GM18508 (cell line): ENCODE results near the gene IFNA10.
"Not testable (repeated sequence)": the region's sequence is repeated elsewhere in the genome, so short reads cannot be mapped to it uniquely, and the experiment has no call there.

ENCODE experiments used
- ATAC-seq: cut with Tn5 transposase; IDR thresholded peaks from one replicate; pipeline ENCODE4 v1.9.1; 2021; ENCODE audit warnings: moderate number of reproducible peaks; ENCODE audit not compliant: insufficient read depth, unreplicated experiment

The IFNA10 gene

DNA sequence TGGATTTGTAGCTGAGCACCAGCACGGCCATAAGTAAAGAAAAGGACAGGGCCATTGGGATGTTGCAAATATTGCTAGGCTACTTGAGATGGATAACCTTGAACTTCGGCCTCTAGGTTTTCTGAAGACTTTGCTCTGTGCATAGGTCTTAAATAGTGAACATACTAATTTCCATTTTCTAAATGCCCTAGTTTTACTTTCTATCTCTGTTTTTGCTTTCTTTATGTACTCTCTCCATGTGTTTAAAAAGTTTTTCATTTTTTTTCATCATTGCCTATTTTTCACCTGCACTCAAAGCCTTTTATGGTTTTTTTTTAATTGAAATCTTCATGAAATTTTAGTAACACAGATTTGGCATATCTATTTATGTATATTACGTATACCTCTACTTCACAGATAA is at the start of gene IFNA10:
Gene IFNA10 (minus strand): TSS at position 101 of the 400 bp plus-strand sequence. CDS start 46 bp downstream, at position 55.
- not testable (repeated sequence) for ATAC-seq

DNA sequence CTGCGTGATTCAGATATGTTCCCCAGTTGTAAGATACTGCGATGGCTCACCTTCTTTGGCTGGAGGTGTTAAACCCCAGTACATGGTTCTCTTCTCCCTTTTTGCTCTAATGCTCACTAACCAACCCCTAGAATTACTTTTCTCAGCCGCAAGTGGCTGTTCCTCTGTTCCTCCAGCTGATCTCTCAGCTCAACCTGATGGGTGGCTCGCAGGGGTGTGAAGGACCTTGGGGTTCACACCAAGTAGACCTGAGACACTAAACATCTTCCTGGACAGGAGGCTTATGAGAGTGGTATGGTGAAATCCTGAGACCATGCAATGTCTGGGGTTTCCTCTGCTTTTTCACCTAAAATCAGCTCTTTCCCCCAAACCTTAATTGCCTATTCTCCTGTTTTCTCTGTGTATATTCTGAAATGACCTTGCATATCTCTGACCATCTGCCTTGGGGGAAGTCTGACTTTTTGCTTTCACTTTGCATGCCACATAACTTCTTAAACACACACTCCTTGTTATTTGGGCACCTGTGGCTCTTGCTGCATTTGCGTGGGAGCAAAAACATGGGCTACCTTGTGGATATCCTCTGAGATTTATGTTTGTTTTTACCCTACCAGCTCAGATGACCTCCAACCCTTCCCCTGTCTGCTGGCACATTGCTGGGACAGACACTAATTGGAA is 48.7 kb upstream of the IFNA10 start:
- no peak for ATAC-seq

DNA sequence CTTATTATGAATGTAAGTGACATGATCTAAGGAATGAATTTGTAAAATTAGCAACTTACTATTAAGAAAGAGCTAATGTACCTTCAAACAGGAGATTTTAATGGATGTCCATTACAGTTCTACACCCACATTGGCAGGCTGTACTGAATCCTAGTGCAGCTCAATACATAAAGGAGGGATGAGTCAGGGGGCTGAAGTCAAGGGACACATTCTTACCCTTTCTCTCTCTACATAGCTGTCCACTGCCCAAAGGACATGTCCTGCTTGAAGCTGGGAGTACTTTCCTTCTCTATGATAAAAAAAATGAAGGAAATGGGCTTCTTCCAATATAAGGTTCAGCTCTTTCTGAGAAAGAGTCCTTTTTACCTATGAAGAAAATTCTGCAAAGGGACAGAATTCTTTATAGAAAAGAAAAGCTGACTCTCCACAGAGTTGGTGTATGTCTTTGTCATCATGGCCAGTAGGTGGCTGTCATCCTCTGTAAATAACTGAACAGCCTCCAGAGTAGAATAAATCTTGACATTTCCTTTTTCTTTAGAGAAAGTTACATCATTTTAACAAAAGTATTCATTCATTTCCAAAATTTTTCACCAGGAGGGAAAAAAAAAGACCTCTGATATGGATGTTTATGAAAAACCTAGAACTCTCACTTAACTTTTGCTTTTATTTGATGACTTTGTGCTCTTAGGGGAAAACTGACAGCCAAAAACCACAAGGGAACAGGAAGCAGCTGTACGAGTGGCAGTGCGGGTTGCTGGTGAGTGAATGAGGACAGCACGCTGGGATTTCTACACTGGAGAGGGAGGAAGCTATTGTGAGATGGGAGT is 46.0 kb upstream of the IFNA10 start:
- peak; percentile 50 for ATAC-seq

DNA sequence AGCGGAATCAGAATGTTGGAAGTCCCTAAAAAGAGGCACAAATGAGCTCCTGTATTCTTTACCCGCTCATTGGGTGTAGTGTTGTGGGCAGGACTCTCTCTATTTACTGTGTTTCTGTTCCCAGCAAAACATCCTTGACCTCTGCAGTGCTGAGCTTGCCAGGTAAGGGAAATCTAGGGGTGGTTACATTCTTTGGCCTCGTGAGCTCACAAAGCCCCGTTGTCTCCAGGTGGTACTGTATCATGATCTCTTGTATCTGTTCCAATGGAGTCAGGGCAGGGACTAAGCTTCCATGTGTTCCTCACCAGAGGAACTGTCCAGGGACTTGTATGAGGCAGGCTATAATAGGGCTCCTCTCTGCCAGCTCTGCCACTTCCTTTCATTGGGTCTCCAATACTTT is 44.7 kb upstream of the IFNA10 start:
- ATAC-seq, result no peak

DNA sequence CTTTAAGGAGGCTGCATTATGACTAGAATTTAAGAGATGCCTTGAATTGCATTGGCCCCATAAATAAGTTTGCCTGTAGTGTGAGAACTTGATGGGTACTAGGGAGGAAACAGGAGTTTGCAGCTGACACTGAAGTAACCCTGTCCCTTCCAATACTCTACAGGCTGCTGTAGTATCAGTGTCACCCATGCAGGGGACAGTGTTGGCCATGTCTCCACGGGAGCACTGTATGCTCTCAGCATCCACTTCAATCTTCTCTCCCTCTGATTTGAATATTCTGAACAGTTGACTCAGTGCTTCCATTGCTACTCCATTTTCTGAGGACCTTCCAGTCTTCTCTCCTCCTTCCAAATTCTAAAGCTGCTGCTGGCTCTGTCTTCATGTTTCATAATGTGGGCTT is 44.2 kb upstream of the IFNA10 start:
- no peak for ATAC-seq

DNA sequence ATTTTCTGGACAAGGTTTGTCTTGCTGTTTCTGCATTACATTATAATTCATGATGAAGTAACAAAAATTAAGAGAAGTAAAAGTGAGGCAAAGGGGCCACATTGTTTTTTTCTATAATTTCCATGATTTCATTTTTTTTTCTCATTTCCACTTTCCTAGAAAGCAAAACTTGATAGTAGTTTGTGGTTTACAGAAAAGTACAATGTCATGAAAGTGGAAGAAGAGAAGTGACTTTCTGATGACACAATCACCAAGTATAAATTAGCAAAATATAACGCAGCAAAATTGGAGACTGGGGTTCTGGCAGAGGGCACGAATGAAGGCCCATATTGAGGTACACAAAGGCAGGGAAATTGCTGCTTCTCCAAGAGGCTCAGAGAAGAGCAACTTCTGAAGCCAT is 37.9 kb upstream of the IFNA10 start:
- no peak for ATAC-seq

DNA sequence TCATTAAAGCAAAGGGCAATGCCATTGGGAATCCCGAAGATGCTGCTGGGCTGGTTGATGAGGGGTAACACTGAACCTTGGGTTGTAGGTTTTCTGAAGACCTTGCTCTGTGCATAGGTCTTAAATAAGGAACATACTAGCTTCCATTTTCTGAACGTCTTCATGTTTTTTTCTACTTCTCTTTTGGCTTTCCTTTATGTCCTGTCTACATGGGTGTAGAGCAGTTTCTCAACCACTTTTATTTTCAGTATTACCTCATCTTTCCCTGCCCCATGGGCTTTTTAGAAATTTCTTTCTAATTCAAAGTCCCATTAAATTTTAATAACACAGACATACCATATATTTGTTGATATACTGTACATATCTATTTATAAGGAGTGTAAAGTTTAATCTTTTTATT is 33.0 kb upstream of the IFNA10 start, which contains the start of gene IFNA14:
Gene IFNA14 (minus strand): TSS at position 95 of the 400 bp plus-strand sequence. CDS start 70 bp downstream, at position 25.
- no peak for ATAC-seq

DNA sequence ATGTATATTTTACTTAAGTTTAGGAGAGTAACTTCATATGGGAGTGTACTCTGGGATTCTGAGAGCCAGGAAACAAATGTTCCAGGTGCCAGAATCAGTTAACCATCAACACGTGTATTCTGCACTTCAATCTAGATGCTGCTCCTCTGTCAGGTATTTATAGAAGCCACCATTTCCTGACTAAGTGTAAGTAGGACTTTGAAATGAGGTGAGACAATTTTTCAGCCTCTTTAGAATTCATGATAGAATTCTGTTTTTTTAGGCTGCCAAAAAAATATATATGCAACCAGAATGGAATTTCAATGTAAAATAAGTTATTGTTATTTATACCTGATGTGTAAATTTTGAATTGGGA is 29.4 kb upstream of the IFNA10 start:
- ATAC-seq, result peak; percentile 21

DNA sequence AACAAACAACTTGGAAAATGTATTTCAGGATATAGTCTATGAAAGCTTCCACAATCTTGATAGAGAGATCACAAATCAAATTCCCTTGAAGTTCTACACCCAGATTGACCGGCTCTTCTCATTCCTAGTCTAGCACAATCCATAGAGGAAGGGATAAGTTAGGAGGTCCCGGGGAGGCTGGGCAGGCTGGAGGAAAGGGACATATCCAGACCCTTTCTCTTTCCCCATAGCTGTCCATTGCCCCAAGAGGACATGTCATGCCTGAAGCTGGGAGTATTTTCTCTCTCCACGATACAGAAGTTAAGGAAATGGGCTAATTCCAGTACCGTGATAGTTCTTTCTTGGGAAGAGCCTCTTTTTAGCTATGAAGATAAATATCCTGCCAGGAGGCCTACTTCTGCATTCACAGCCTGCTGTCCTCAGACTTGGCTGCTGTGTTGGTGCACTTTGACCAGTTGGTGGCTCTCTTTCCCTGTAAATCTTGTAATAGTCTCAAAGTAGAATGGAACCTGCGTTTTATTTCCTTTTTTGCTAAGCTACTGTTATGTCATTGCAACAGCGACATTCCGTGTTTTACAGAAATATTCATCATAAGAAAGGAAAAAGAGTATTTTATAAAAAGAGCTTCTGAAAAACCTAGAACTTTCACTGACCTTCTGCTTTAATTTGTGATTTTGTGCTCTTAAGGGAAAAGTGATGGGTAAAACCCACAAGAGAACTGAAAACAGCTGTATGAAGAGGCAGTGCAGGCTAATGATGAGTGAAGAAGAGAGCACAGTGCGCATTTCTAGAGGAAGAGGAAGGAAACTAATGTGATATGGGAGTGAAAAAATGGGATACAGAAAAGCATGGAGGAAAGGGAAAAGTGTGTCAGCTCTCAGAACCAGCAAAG is 28.8 kb upstream of the IFNA10 start:
- peak; percentile 84 for ATAC-seq

DNA sequence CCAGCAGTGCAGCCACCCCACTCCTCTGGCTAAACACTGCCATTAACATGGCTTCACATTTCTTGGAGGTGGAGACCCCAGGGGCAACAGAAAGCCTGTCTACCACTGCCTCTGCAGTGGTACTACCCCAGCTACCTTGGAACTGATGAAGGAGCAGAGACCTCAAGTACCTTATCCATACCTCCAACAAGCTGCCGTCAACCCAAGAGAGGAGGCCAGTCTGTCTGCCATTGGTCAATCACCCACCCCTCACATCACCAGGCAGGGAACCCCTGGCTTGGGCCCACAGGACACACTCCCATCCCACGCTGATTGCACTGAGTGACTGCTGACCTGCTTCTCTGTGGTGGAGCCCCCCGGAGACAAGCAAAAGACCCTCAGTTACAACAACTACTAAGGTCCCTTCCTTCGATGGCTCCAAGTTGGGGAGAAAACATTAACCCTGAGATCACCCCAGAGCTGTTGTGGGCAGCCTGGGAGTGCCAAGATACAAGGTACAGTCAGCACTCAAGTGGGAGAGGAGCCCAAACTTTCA is 27.3 kb upstream of the IFNA10 start:
- no peak for ATAC-seq

DNA sequence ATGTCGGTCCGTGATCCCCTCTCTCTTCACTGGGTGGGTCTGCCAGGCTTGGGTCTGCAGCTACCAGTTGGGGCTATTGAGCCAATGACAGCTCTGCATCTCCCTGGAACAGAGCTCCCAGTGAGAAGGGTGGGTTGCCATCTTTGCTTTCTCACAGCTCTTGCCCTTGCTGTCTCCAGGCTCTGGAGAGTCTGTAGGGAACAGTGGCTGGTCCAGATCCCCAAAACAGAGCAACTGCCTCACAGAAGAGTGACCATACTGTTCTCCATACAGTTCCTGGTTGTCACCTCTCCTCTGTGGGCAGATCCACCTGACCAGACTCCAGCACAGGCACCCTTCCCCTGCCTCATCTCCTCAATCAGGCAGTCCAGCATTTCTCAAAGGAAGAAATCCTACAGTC is 26.3 kb upstream of the IFNA10 start:
- no peak for ATAC-seq

DNA sequence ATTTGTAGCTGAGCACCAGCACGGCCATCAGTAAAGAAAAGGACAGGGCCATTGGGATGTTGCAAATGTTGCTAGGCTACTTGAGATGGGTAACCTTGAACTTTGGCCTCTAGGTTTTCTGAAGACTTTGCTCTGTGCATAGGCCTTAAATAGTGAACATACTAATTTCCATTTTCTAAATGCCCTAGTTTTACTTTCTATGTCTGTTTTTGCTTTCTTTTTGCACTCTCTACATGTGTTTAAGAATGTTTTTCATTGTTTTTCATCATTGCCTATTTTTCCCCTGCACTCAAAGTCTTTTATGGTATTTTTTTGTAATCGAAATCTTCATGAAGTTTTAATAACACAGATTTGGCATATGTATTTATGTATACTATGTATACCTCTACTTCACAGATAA is 21.2 kb upstream of the IFNA10 start, which contains the start of gene IFNA17:
Gene IFNA17 (minus strand): TSS at position 101 of the 400 bp plus-strand sequence. CDS start 49 bp downstream, at position 52.
- no peak for ATAC-seq

DNA sequence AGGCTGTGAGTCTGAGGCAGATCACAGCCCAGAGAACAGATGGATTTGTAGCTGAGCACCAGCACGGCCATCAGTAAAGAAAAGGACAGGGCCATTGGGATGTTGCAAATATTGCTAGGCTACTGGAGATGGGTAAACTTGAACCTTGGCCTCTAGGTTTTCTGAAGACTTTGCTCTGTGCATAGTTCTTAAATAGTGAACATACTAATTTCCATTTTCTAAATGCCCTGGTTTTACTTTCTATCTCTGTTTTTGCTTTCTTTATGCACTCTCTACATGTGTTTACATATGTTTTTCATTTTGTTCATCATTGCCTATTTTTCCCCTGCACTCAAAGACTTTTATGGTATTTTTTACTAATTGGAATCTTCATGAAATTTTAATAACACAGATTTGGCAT is 10.3 kb upstream of the IFNA10 start, which contains the start of gene IFNA16:
Gene IFNA16 (minus strand): TSS at position 101 of the 400 bp plus-strand sequence. CDS start 6 bp downstream, at position 95.
- not testable (repeated sequence) for ATAC-seq

DNA sequence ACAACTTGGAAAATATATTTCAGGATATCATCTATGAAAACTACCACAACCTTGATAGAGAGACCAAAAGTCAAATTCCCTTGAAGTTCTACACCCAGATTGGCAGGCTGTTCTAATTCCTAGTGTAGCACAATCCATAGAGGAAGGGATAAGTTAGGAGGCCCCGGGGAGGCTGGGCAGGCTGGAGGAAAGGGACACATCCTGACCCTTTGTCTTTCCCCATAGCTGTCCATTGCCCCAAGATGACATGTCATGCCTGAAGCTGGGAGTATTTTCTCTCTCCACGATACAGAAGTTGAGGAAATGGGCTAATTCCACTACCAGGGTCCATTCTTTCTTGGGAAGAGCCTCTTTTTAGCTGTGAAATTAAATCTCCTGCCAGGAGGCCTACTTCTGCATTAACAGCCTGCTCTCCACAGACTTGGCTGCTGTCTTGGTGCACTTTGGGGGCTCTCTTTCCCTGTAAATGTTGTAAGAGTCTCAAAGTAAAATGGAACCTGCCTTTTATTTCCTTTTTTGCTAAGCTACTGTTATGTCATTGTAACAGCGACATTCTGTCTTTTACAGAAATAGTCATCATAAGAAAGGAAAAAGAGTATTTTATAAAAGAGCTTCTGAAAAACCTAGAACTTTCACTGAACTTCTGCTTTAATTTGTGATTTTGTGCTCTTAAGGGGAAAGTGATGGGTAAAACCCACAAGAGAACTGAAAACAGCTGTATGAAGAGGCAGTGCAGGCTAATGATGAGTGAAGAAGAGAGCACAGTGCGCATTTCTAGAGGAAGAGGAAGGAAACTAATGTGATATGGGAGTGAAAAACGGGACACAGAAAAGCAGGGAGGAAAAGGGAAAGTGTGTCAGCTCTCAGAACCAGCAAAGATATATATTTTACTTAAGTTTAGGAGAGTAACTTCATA is 6.7 kb upstream of the IFNA10 start:
- peak; percentile 66 for ATAC-seq

DNA sequence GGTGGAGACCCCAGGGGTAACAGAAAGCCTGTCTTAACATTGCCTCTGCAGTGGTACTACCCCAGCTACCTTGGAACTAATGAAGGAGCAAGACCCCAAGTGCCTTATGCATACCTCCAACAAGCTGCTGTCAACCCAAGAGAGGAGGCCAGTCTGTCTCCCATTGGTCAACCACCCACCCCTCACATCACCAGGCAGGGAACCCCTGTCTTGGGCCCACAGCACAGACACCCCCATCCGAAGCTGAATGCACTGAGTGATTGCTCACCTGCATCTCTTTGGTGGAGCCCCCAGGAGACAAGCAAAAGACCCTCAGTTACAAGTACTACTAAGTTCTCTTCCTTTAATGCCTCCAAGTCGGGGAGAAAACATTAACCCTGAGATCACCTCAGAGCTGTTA is 5.2 kb upstream of the IFNA10 start:
- ATAC-seq, result not testable (repeated sequence)

DNA sequence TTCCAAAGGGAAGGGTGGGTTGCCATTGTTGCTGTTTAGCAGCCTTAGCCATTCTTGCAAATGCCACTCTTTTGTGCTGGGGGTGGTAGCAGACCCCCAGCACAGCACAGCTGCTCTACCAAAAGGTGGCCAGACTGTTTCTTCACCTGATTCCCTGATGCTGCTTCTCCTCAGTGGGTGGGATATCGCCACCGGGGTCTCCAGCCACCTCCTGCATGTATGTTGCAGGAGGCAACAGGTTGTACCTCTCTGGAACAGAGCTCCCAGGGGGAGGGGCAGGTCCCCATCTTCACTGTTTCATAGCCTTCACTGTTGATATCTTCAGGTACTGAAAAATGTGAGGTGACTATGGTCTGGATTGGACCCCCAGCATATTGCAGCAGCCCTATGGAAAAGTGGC is 3.8 kb upstream of the IFNA10 start:
- not testable (repeated sequence) for ATAC-seq

DNA sequence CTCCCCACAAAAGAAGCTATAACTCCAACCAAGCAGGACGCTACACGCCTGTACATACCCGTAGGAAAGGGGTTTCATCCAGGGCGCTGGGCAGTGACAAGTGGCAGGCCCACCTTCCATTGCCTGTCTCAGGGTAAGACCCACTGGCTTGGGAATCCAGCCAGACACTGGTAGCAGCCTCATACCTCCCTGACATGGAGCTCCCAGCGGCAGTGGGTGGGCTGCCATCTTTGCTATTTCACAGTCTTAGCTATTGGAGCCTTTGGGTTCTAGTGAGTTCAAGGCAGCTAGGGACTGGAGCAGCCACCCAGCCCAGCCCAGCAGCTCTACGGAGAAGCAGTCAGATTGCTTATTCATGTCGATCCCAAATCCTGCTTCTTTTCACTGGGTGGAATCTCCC is 3.4 kb upstream of the IFNA10 start:
- ATAC-seq, result no peak

DNA sequence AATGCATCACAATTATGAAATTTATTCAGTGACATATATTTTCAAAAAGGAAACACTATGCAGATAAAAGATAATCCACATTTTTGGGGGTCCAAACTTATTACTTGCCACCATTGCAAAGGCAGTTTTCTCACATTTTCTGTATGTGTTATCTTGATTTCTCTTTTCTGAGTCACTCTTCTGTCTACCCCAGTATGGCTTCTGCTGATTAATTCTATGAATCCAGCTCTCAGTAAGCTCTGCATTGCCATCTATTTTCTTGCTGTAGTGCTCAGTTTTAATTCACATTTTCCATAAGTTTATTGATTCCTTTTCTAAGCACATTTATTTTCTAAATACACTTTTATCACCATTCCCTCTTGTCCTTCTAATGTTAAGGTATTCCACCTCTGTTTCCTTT is 1.7 kb downstream of the IFNA10 start:
- ATAC-seq, result no peak

DNA sequence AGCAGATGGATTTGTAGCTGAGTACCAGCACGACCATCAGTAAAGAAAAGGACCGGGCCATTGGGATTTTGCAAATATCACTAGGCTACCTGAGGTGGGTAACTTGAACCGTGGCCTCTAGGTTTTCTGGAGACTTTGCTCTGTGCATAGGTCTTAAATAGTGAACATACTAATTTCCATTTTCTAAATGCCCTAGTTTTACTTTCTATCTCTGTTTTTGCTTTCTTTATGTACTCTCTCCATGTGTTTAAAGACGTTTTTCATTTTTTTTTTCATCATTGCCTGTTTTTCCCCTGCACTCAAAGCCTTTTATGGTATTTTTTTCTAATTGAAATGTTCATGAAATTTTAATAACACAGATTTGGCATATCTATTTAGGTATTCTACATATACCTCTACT is 4.8 kb downstream of the IFNA10 start, which contains the start of gene IFNA7:
Gene IFNA7 (minus strand): TSS at position 101 of the 400 bp plus-strand sequence. CDS start 40 bp downstream, at position 61.
- ATAC-seq, result not testable (repeated sequence)
